SK-N-SH (cell line): ENCODE data around the gene DZIP3. TPM values are rescaled to one million over a fixed set of nuclear protein-coding genes. Genes with fewer than 3 reads are reported as not detected.
A peak's percentile ranks its signal among the peaks of the same experiment; 100 is the strongest.

Experiments used
- CTCF ChIA-PET: fragments of 300-600, 350-600 bp; formaldehyde crosslinking; extraction: SDS; loops from one replicate; lab custom pipeline; 2021; lab: Yijun Ruan, JAX
- POLR2A ChIA-PET: fragments of 350-600 bp; sonication (Branson Sonifier 250); formaldehyde crosslinking; extraction: SDS; loops from one replicate; lab custom pipeline; 2020; ENCODE audit warnings: antibody characterized with exemption, inconsistent platforms; lab: Yijun Ruan, JAX
- DNase-seq: peaks from one replicate; pipeline ENCODE4 v3.0.0; 2012
- H2AFZ ChIP-seq: fragments of 200-600 bp; sonication (generic); 2 replicates; pipeline ENCODE4 v1.8.1; 2016; ENCODE audit warnings: antibody characterized with exemption, mild to moderate bottlenecking, low read depth
- H3F3A ChIP-seq: fragments of 200-600 bp; sonication (generic); replicated peaks from 2 replicates; pipeline ENCODE3; 2016; ENCODE audit warnings: antibody characterized with exemption, mild to moderate bottlenecking; ENCODE audit not compliant: insufficient read depth
- H3K27ac ChIP-seq, 2 experiments: fragments of 200-500 bp in 1 of 2; fragments of 200-600 bp in 1 of 2; sonication (Bioruptor generic) in 1 of 2; sonication (generic), shearing (Covaris generic) in 1 of 2; 2 replicates each; pipeline versions ENCODE4 v1.5.1 to v1.6.1; 2014 to 2016; ENCODE audit warnings: low read depth in 2 of 2, inconsistent platforms in 1 of 2, low read length in 1 of 2, mild to moderate bottlenecking in 1 of 2, mixed read lengths in 1 of 2
- H3K27me3 ChIP-seq: fragments of 200-600 bp; sonication (generic), shearing (Covaris generic); 2 replicates; pipeline ENCODE4 v1.6.1; 2016; ENCODE audit warnings: mixed run types; ENCODE audit not compliant: insufficient read depth
- H3K36me3 ChIP-seq, 2 experiments: fragments of 200-500 bp in 1 of 2; fragments of 200-600 bp in 1 of 2; sonication (Bioruptor generic) in 1 of 2; sonication (generic) in 1 of 2; replicated peaks in 1 of 2; 2 replicates each; pipeline versions ENCODE3 to v1.5.1; 2014 to 2016; ENCODE audit warnings: low read length in 1 of 2, mild to moderate bottlenecking in 1 of 2; ENCODE audit not compliant: insufficient read depth in 2 of 2, control insufficient read depth in 1 of 2
- H3K4me1 ChIP-seq, 2 experiments: fragments of 200-500 bp in 1 of 2; fragments of 200-600 bp in 1 of 2; sonication (Bioruptor generic) in 1 of 2; sonication (generic), shearing (Covaris generic) in 1 of 2; 2 replicates each; pipeline versions ENCODE4 v1.5.1 to v1.6.1; 2014 to 2016; ENCODE audit warnings: low read depth in 1 of 2, low read length in 1 of 2, mixed run types in 1 of 2; ENCODE audit not compliant: insufficient read depth in 2 of 2, control insufficient read depth in 1 of 2
- H3K4me2 ChIP-seq: fragments of 200-600 bp; sonication (generic), shearing (Covaris generic); 2 replicates; pipeline ENCODE4 v1.6.1; 2017; ENCODE audit warnings: mixed run types
- H3K4me3 ChIP-seq, 2 experiments: fragments of 200-500 bp in 1 of 2; fragments of 200-600 bp in 1 of 2; sonication (Bioruptor generic) in 1 of 2; sonication (generic), shearing (Covaris generic) in 1 of 2; 2 replicates each; pipeline versions ENCODE4 v1.5.1 to v1.8.1; 2014 to 2016; ENCODE audit warnings: low read depth in 2 of 2, inconsistent platforms in 1 of 2, low read length in 1 of 2, mild to moderate bottlenecking in 1 of 2, mixed read lengths in 1 of 2, moderate library complexity in 1 of 2
- H3K79me2 ChIP-seq: fragments of 200-600 bp; sonication (generic); 2 replicates; pipeline ENCODE4 v1.8.1; 2017; ENCODE audit warnings: mild to moderate bottlenecking; ENCODE audit not compliant: insufficient read depth
- H3K9ac ChIP-seq: fragments of 200-600 bp; sonication (generic); 2 replicates; pipeline ENCODE4 v1.6.1; 2017; ENCODE audit warnings: mixed run types
- H3K9me2 ChIP-seq: fragments of 200-600 bp; sonication (generic); 2 replicates; pipeline ENCODE4 v1.6.1; 2017; ENCODE audit warnings: mixed run types
- H3K9me3 ChIP-seq: fragments of 200-600 bp; sonication (generic); 2 replicates; pipeline ENCODE4 v1.6.1; 2017; ENCODE audit warnings: mixed run types, mild to moderate bottlenecking, moderate library complexity
- H4K20me1 ChIP-seq: fragments of 200-600 bp; sonication (generic); 2 replicates; pipeline ENCODE4 v1.6.1; 2017; ENCODE audit warnings: mild to moderate bottlenecking, mixed run types; ENCODE audit not compliant: insufficient read depth
- CHD2 ChIP-seq: fragments of 150-350 bp; IDR thresholded peaks from 2 replicates; pipeline ENCODE4 v1.6.1; 2018; ENCODE audit warnings: low read length; ENCODE audit not compliant: partially characterized antibody
- CTCF ChIP-seq: fragments of 200-600 bp; sonication (generic); IDR thresholded peaks from 2 replicates; pipeline ENCODE4 v1.6.1; 2017; ENCODE audit warnings: antibody characterized with exemption, mild to moderate bottlenecking, moderate library complexity
- EP300 ChIP-seq, 2 experiments: IDR thresholded peaks; 2 replicates each; pipeline versions ENCODE4 v1.4.0 to v1.6.1; 2012; ENCODE audit warnings: borderline replicate concordance in 1 of 2, low read depth in 1 of 2, low read length in 1 of 2
- GABPA ChIP-seq: IDR thresholded peaks from 2 replicates; pipeline ENCODE4 v1.4.0; 2012; ENCODE audit warnings: low read depth, mild to moderate bottlenecking
- GATA2 ChIP-seq: sonication (generic); formaldehyde crosslinking; IDR thresholded peaks from 2 replicates; pipeline ENCODE4 v1.5.0; 2020; ENCODE audit warnings: mild to moderate bottlenecking, missing genetic modification reagents
- JUND ChIP-seq: IDR thresholded peaks from 2 replicates; pipeline ENCODE4 v1.4.0; 2012
- MAX ChIP-seq: IDR thresholded peaks from 2 replicates; pipeline ENCODE4 v1.4.0; 2012; ENCODE audit warnings: low read depth
- MEF2A ChIP-seq: IDR thresholded peaks from 2 replicates; pipeline ENCODE4 v1.4.0; 2012; ENCODE audit warnings: low read depth, borderline replicate concordance
- MXI1 ChIP-seq: IDR thresholded peaks from 2 replicates; pipeline ENCODE4 v1.6.1; 2012; ENCODE audit warnings: mild to moderate bottlenecking, low read depth, low read length, improper control_type of control experiment
- NFIC ChIP-seq: IDR thresholded peaks from 2 replicates; pipeline ENCODE4 v1.4.0; 2012; ENCODE audit warnings: borderline replicate concordance
- NRF1 ChIP-seq: IDR thresholded peaks from 2 replicates; pipeline ENCODE4 v1.6.1; 2012; ENCODE audit warnings: low read depth, mild to moderate bottlenecking, low read length
- RCOR1 ChIP-seq: fragments of 150-350 bp; IDR thresholded peaks from 2 replicates; pipeline ENCODE4 v1.6.1; 2017; ENCODE audit warnings: antibody characterized with exemption, low read length
- REST ChIP-seq: IDR thresholded peaks from 2 replicates; pipeline ENCODE4 v1.6.1; 2012; ENCODE audit warnings: mild to moderate bottlenecking, low read depth, low read length, moderate library complexity
- SIN3A ChIP-seq: IDR thresholded peaks from 2 replicates; pipeline ENCODE4 v1.6.1; 2012; ENCODE audit warnings: low read depth, mild to moderate bottlenecking, low read length, moderate library complexity, borderline replicate concordance
- TAF1 ChIP-seq: IDR thresholded peaks from 2 replicates; pipeline ENCODE4 v1.6.1; 2012; ENCODE audit warnings: low read depth, mild to moderate bottlenecking, low read length, moderate library complexity, borderline replicate concordance
- ZBTB33 ChIP-seq: IDR thresholded peaks from 2 replicates; pipeline ENCODE4 v1.4.0; 2012; ENCODE audit warnings: low read depth, borderline replicate concordance
- WGBS: methylation state at CpG from one replicate; pipeline ENCODE4 v1.1.6; 2017; ENCODE audit warnings: low lambda C conversion rate; 5-methylcytosine and 5-hydroxymethylcytosine counted together
- polyA plus RNA-seq, 3 experiments: library from polyadenylated mRNA; depleted of rRNA; stranded (reverse); fragments of >200 nt; gene quantifications; 2 replicates each; pipeline ENCODE4 v1.2.3, GENCODE V29; 2012
- TF ChIP-seq, protein P1 (sequence below): IDR thresholded peaks from 2 replicates; pipeline ENCODE4 v1.4.0; 2012; ENCODE audit warnings: low read depth, borderline replicate concordance
- TF ChIP-seq, protein P2 (sequence below): IDR thresholded peaks from 2 replicates; pipeline ENCODE4; 2012

Gene DZIP3
- polyA plus RNA-seq, 1 of the 3 experiments (the other 2 are of a cell fraction) = 6.3 TPM

- H3K4me1 ChIP-seq = no peaks in the 10 kb centered on the region; a peak in 1 of 4 replicates
- no peaks in the 10 kb centered on the region for H3K9me2 ChIP-seq
- peak; percentile 27 for DNase-seq
- TF ChIP-seq GATA2 (CRISPR knock-in tag) = peak; percentile 65
- TF ChIP-seq SIN3A = no peak
- no peaks in the 10 kb centered on the region for H3K79me2 ChIP-seq
- H3K9me3 ChIP-seq = no peaks in the 10 kb centered on the region
- no peak overlapping the region for H3K4me2 ChIP-seq
- H3F3A ChIP-seq = no peaks in the 10 kb centered on the region
- H3K27ac ChIP-seq = no peak overlapping the region
- ChIA-PET POLR2A (interaction anchor here (0.7 kb wide), 1 partner anchor 139 kb away, joined by 5 read pairs; the partner anchor contains the start of gene CIP2A), CTCF (interaction anchor here (0.7 kb wide), 1 partner anchor 57 kb away, joined by 3 read pairs; no protein-coding TSS in a partner anchor)
- H3K4me3 ChIP-seq = no peak overlapping the region
- H4K20me1 ChIP-seq = no peaks in the 10 kb centered on the region
- H3K9ac ChIP-seq = no peak overlapping the region
- H2AFZ ChIP-seq = no peak overlapping the region
- H3K27me3 ChIP-seq = no peaks in the 10 kb centered on the region
- no peaks in the 10 kb centered on the region for H3K36me3 ChIP-seq
These were observed 138.6 kb downstream of the DZIP3 start for GRCh38 chr3:108728105-108728504.

DNA sequence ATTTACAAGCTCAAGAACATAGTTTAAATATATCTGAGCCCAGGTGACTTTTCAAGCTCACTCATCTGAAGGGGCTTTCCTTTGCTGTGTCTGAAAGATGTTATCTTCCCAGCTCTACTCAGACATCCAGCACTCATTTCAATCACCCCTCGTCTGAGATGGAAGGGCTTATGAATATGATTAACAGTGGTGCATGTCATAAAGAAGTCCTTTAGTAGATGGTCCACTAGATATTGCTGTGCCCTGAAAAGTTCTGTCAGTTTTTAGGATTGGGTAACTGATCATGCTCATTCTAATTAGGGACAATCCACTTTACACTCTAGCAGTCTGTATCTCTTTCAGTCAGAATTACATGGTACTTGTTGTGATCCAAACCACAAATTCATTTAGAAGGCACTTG, 139.4 kb downstream of the DZIP3 start:
- CTCF ChIA-PET = interaction anchor here (1.3 kb wide), 1 partner anchor 11 kb away, joined by 4 read pairs; no protein-coding TSS in a partner anchor
- H3K79me2 ChIP-seq = no peaks in the 10 kb centered on the region
- H3K9me3 ChIP-seq = no peaks in the 10 kb centered on the region
- H3K36me3 ChIP-seq = no peaks in the 10 kb centered on the region
- H4K20me1 ChIP-seq = no peaks in the 10 kb centered on the region
- no peaks in the 10 kb centered on the region for H3K27me3 ChIP-seq
- no peaks in the 10 kb centered on the region for H3F3A ChIP-seq
- no peak overlapping the region for H3K4me3 ChIP-seq
- H3K27ac ChIP-seq = no peak overlapping the region
- WGBS = 9% methylated on average over 1 of the region's 1 CpG
- no peak overlapping the region for H2AFZ ChIP-seq
- POLR2A ChIA-PET = no interaction called here
- H3K9ac ChIP-seq = no peak overlapping the region
- H3K9me2 ChIP-seq = no peaks in the 10 kb centered on the region
- DNase-seq = no peak
- H3K4me1 ChIP-seq = no peaks in the 10 kb centered on the region; a peak in 1 of 4 replicates
- H3K4me2 ChIP-seq = no peak overlapping the region
- no peak for TF ChIP-seq GABPA
- TF ChIP-seq CHD2 = no peak
- no peak for TF ChIP-seq MAX
- TF ChIP-seq NRF1 = no peak
- TF ChIP-seq TAF1 = no peak
- no peak for TF ChIP-seq ZBTB33
- no peak for TF ChIP-seq REST
- no peak for TF ChIP-seq RCOR1
- TF ChIP-seq MEF2A = no peak
- no peak for TF ChIP-seq JUND
- TF ChIP-seq CTCF = no peak
- no peak for TF ChIP-seq SIN3A
- TF ChIP-seq, protein P1, sequence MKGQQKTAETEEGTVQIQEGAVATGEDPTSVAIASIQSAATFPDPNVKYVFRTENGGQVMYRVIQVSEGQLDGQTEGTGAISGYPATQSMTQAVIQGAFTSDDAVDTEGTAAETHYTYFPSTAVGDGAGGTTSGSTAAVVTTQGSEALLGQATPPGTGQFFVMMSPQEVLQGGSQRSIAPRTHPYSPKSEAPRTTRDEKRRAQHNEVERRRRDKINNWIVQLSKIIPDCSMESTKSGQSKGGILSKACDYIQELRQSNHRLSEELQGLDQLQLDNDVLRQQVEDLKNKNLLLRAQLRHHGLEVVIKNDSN = no peak
- TF ChIP-seq, protein P2, sequence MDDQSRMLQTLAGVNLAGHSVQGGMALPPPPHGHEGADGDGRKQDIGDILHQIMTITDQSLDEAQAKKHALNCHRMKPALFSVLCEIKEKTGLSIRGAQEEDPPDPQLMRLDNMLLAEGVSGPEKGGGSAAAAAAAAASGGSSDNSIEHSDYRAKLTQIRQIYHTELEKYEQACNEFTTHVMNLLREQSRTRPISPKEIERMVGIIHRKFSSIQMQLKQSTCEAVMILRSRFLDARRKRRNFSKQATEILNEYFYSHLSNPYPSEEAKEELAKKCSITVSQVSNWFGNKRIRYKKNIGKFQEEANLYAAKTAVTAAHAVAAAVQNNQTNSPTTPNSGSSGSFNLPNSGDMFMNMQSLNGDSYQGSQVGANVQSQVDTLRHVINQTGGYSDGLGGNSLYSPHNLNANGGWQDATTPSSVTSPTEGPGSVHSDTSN = no peak
- TF ChIP-seq GATA2 (CRISPR knock-in tag) = no peak
- TF ChIP-seq EP300 (IDR thresholded peaks at IDR 0.05; ENCODE audit: borderline replicate concordance in 1 of 2, low read depth in 1 of 2, low read length in 1 of 2) = no peak
- TF ChIP-seq MXI1 = no peak
- TF ChIP-seq NFIC = no peak
